ENCODE data around the gene GRM7. TPM values are rescaled to one million over a fixed set of nuclear protein-coding genes. Genes with fewer than 3 reads are reported as not detected.

GRM7 gene
- total and polyA plus RNA-seq, 9 donors: 0.18 to 0.85 (median 0.26) TPM; not detected in 3

GRCh38 chr3:7288133-7288532 lies 427.2 kb downstream of the GRM7 start:
- intact Hi-C loops (cut with DNase I): no loop called here
- H3K27me3 ChIP-seq: no peaks in the 10 kb centered on the region
- no peak overlapping the region for H3K27ac ChIP-seq
- no peak for DNase-seq
- H3K36me3 ChIP-seq: no peaks in the 10 kb centered on the region
- no peaks in the 10 kb centered on the region for H3K9me3 ChIP-seq
- no peak overlapping the region for H3K4me3 ChIP-seq
- no peaks in the 10 kb centered on the region for H3K4me1 ChIP-seq (ENCODE audit: insufficient read depth)
- TF ChIP-seq EP300 (IDR thresholded peaks at IDR 0.05) (no peak), CTCF (IDR thresholded peaks at IDR 0.05) (no peak), POLR2A (IDR thresholded peaks at IDR 0.05) (no peak)
- 77 to 82% (median 78%) methylated on average over 3 of the region's 3 CpGs for WGBS, 3 donors

- no peaks in the 10 kb centered on the region for H3K9me3 ChIP-seq
- no peaks in the 10 kb centered on the region for H3K4me1 ChIP-seq (ENCODE audit: insufficient read depth)
- 19 to 48% (median 33%) methylated on average over 1 of the region's 1 CpG for WGBS, 3 donors
- no peaks in the 10 kb centered on the region for H3K27me3 ChIP-seq
- intact Hi-C loops (cut with DNase I): no loop called here
- H3K27ac ChIP-seq: no peak overlapping the region
- no peak for DNase-seq
- no peaks in the 10 kb centered on the region for H3K36me3 ChIP-seq
- TF ChIP-seq POLR2A (IDR thresholded peaks at IDR 0.05): no peak
- TF ChIP-seq EP300 (IDR thresholded peaks at IDR 0.05): no peak
- no peak for TF ChIP-seq CTCF (IDR thresholded peaks at IDR 0.05)
- no peak overlapping the region for H3K4me3 ChIP-seq
Measured at GRCh38 chr3:7289121-7289520, 428.2 kb downstream of the GRM7 start.

- Histone ChIP-seq H3K4me3 (no peak overlapping the region), H3K27me3 (no peaks in the 10 kb centered on the region), H3K36me3 (no peaks in the 10 kb centered on the region), H3K4me1 (ENCODE audit: insufficient read depth) (no peaks in the 10 kb centered on the region), H3K27ac (no peak overlapping the region), H3K9me3 (no peaks in the 10 kb centered on the region)
- no peak for DNase-seq
- intact Hi-C loops (cut with DNase I): no loop called here
- TF ChIP-seq EP300 (IDR thresholded peaks at IDR 0.05) (no peak), POLR2A (IDR thresholded peaks at IDR 0.05) (no peak), CTCF (IDR thresholded peaks at IDR 0.05) (no peak)
- WGBS, 3 donors: 82 to 98% (median 97%) methylated on average over 1 of the region's 1 CpG
Measured at GRCh38 chr3:7290077-7290825, 429.3 kb downstream of the GRM7 start.

- intact Hi-C loops (cut with DNase I): no loop called here
- H3K36me3 ChIP-seq: no peaks in the 10 kb centered on the region
- TF ChIP-seq CTCF (IDR thresholded peaks at IDR 0.05) (no peak), EP300 (IDR thresholded peaks at IDR 0.05) (no peak), POLR2A (IDR thresholded peaks at IDR 0.05) (no peak)
- no peaks in the 10 kb centered on the region for H3K27me3 ChIP-seq
- H3K9me3 ChIP-seq: no peaks in the 10 kb centered on the region
- H3K4me3 ChIP-seq: no peak overlapping the region
- H3K27ac ChIP-seq: no peak overlapping the region
- H3K4me1 ChIP-seq (ENCODE audit: insufficient read depth): no peaks in the 10 kb centered on the region
- 91 to 100% (median 94%) methylated on average over 2 of the region's 2 CpGs for WGBS, 3 donors
- no peak for DNase-seq
Measured at GRCh38 chr3:7292362-7292761, 431.4 kb downstream of the GRM7 start.
